Measurements from ENCODE around the gene SAPCD1.

SAPCD1 gene

GRCh38 chr6:31723245-31723979 is 39.0 kb upstream of the SAPCD1 start, which contains the start of gene MPIG6B:
TSS of gene MPIG6B (plus strand) at chr6:31723373. CDS start at chr6:31723384, 11 bp downstream.
- Histone ChIP-seq H3K27me3 (ENCODE audit: low read depth, low read length) (no peaks in the 10 kb centered on the region), H3K27ac (ENCODE audit: low read length) (no peak within 1 kb of the TSS), H3K36me3 (ENCODE audit: control insufficient read depth in 1 of 2, insufficient read depth in 2 of 2, low read length in 2 of 2) (peaks cover 0 to 18% of the 10 kb centered on the region in 2 donors), H3K9me3 (ENCODE audit: control insufficient read depth in 1 of 2, low read length in 2 of 2) (no peaks in the 10 kb centered on the region), H3K4me3 (ENCODE audit: low read depth in 1 of 2, low read length in 2 of 2) (no peak within 1 kb of the TSS), H3K4me1 (ENCODE audit: control insufficient read depth in 1 of 2, insufficient read depth in 2 of 2, low read length in 2 of 2) (peaks cover 0 to 7% of the 10 kb centered on the region in 2 donors)

DNA sequence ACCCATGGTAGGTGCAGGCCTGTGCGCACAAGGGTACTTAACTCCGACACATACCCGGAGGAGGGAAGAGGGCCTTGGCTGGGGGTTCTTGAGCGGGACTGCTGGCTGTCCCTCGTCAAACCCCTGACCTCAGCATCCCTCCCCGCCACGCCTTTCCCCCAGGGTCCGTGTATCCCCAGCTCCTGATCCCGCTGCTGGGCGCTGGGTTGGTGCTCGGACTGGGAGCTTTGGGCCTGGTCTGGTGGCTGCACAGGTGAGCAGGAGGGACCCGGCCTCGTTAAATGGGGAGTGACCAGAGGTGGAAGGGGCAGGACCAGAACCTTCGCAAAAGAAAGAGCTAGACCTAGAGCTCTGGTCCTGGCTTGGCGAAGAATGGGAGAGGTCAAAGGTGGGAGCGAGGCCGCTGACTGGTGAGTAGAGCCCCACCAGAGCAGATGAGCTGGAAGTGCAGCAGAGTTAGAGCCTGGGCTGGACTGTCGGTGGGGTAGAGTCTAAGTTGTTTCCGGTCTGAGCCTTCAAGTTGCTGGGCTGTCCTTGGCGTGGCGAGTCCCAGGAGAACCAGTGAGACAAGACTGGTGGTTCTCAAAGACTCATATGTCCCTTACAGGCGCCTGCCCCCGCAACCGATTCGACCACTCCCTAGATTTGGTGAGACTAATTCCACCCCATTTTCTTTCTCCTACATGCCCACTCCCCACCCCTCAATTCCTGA is 38.3 kb upstream of the SAPCD1 start:
- no peak overlapping the region for H3K27ac ChIP-seq (ENCODE audit: low read length)
- no peaks in the 10 kb centered on the region for H3K9me3 ChIP-seq (ENCODE audit: control insufficient read depth in 1 of 2, low read length in 2 of 2)
- H3K36me3 ChIP-seq (ENCODE audit: control insufficient read depth in 1 of 2, insufficient read depth in 2 of 2, low read length in 2 of 2), result peaks cover 0 to 18% of the 10 kb centered on the region in 2 donors
- peaks cover 0 to 14% of the 10 kb centered on the region in 2 donors for H3K4me1 ChIP-seq (ENCODE audit: control insufficient read depth in 1 of 2, insufficient read depth in 2 of 2, low read length in 2 of 2)
- no peak overlapping the region for H3K4me3 ChIP-seq (ENCODE audit: low read depth in 1 of 2, low read length in 2 of 2)
- H3K27me3 ChIP-seq (ENCODE audit: low read depth, low read length), result no peaks in the 10 kb centered on the region

GRCh38 chr6:31725502-31726350 is 36.7 kb upstream of the SAPCD1 start:
- Histone ChIP-seq H3K36me3 (ENCODE audit: control insufficient read depth in 1 of 2, insufficient read depth in 2 of 2, low read length in 2 of 2) (peaks cover 2 to 21% of the 10 kb centered on the region in 2 donors), H3K4me1 (ENCODE audit: control insufficient read depth in 1 of 2, insufficient read depth in 2 of 2, low read length in 2 of 2) (peaks cover 0 to 18% of the 10 kb centered on the region in 2 donors), H3K27ac (ENCODE audit: low read length) (no peak overlapping the region)

GRCh38 chr6:31727034-31727716 is 35.3 kb upstream of the SAPCD1 start:
- Histone ChIP-seq H3K27ac (ENCODE audit: low read length) (peak overlapping the region; percentile 67), H3K4me3 (ENCODE audit: low read depth in 1 of 2, low read length in 2 of 2) (no peak overlapping the region), H3K27me3 (ENCODE audit: low read depth, low read length) (no peaks in the 10 kb centered on the region), H3K36me3 (ENCODE audit: control insufficient read depth in 1 of 2, insufficient read depth in 2 of 2, low read length in 2 of 2) (peaks cover 16 to 32% of the 10 kb centered on the region in 2 donors), H3K4me1 (ENCODE audit: control insufficient read depth in 1 of 2, insufficient read depth in 2 of 2, low read length in 2 of 2) (peaks cover 0 to 25% of the 10 kb centered on the region in 2 donors), H3K9me3 (ENCODE audit: control insufficient read depth in 1 of 2, low read length in 2 of 2) (no peaks in the 10 kb centered on the region)

More at GRCh38 chr6:31725502-31726350, 36.7 kb upstream of the SAPCD1 start:
- no peaks in the 10 kb centered on the region for H3K9me3 ChIP-seq (ENCODE audit: control insufficient read depth in 1 of 2, low read length in 2 of 2)
- H3K4me3 ChIP-seq (ENCODE audit: low read depth in 1 of 2, low read length in 2 of 2), result no peak overlapping the region
- H3K27me3 ChIP-seq (ENCODE audit: low read depth, low read length), result no peaks in the 10 kb centered on the region

GRCh38 chr6:31727717-31728671 is 34.5 kb upstream of the SAPCD1 start:
- Histone ChIP-seq H3K36me3 (ENCODE audit: control insufficient read depth in 1 of 2, insufficient read depth in 2 of 2, low read length in 2 of 2) (peaks cover 20 to 38% of the 10 kb centered on the region in 2 donors), H3K27ac (ENCODE audit: low read length) (peak overlapping the region; percentile 88), H3K4me1 (ENCODE audit: control insufficient read depth in 1 of 2, insufficient read depth in 2 of 2, low read length in 2 of 2) (peaks cover 0 to 29% of the 10 kb centered on the region in 2 donors), H3K4me3 (ENCODE audit: low read depth in 1 of 2, low read length in 2 of 2) (peak overlapping the region; percentile 85 to 86), H3K27me3 (ENCODE audit: low read depth, low read length) (no peaks in the 10 kb centered on the region), H3K9me3 (ENCODE audit: control insufficient read depth in 1 of 2, low read length in 2 of 2) (no peaks in the 10 kb centered on the region)

- H3K9me3 ChIP-seq (ENCODE audit: control insufficient read depth in 1 of 2, low read length in 2 of 2), result no peaks in the 10 kb centered on the region
- peaks cover 0 to 39% of the 10 kb centered on the region in 2 donors for H3K4me1 ChIP-seq (ENCODE audit: control insufficient read depth in 1 of 2, insufficient read depth in 2 of 2, low read length in 2 of 2)
- peak within 1 kb of the TSS; percentile 85 to 86 for H3K4me3 ChIP-seq (ENCODE audit: low read depth in 1 of 2, low read length in 2 of 2)
- peaks cover 29 to 47% of the 10 kb centered on the region in 2 donors for H3K36me3 ChIP-seq (ENCODE audit: control insufficient read depth in 1 of 2, insufficient read depth in 2 of 2, low read length in 2 of 2)
- peak within 1 kb of the TSS; percentile 88 for H3K27ac ChIP-seq (ENCODE audit: low read length)
- H3K27me3 ChIP-seq (ENCODE audit: low read depth, low read length), result no peaks in the 10 kb centered on the region
These were observed 33.5 kb upstream of the SAPCD1 start, which contains the start of gene DDAH2 for GRCh38 chr6:31728767-31729514. TSS of gene DDAH2 (minus strand) at chr6:31729299. CDS start at chr6:31729161, 138 bp downstream.

GRCh38 chr6:31729515-31729978 is 32.9 kb upstream of the SAPCD1 start:
- H3K9me3 ChIP-seq (ENCODE audit: control insufficient read depth in 1 of 2, low read length in 2 of 2), result no peaks in the 10 kb centered on the region
- peak overlapping the region; percentile 88 for H3K27ac ChIP-seq (ENCODE audit: low read length)
- H3K36me3 ChIP-seq (ENCODE audit: control insufficient read depth in 1 of 2, insufficient read depth in 2 of 2, low read length in 2 of 2), result peaks cover 35 to 53% of the 10 kb centered on the region in 2 donors
- peak overlapping the region; percentile 85 to 86 for H3K4me3 ChIP-seq (ENCODE audit: low read depth in 1 of 2, low read length in 2 of 2)
- H3K27me3 ChIP-seq (ENCODE audit: low read depth, low read length), result no peaks in the 10 kb centered on the region
- peaks cover 4 to 45% of the 10 kb centered on the region in 2 donors for H3K4me1 ChIP-seq (ENCODE audit: control insufficient read depth in 1 of 2, insufficient read depth in 2 of 2, low read length in 2 of 2)

DNA sequence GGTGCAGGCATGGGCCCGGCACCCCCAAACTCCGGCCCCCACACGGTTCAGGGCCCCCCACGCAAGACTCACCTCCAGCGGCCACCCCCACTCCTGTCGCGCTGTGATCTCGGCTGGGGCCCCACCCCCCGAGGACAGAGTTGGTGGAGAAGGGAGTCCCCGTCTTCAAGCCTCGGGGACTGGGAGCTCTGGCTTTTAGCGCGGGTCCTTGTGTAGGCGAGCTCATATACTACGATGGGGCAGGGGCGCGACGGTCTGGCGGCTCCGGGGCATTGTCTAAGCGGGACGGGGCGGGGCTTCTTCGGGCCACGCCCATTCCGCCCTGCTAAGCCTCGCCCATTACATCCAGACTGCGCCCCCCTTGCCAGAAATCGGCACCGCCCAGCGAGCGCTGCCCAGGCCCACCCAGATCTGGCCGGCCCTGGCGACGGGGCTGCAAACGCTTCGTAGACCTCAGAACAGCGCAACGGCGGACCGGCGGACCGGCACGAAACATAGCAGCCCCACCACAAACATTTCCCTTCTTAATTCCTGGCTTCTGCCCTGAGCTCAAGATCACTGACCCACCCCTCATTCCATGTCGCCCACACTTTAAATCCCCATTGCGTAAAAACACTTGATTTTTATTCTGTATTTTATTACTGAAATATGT is 32.4 kb upstream of the SAPCD1 start:
- Histone ChIP-seq H3K36me3 (ENCODE audit: control insufficient read depth in 1 of 2, insufficient read depth in 2 of 2, low read length in 2 of 2) (peaks cover 35 to 56% of the 10 kb centered on the region in 2 donors), H3K9me3 (ENCODE audit: control insufficient read depth in 1 of 2, low read length in 2 of 2) (no peaks in the 10 kb centered on the region), H3K4me1 (ENCODE audit: control insufficient read depth in 1 of 2, insufficient read depth in 2 of 2, low read length in 2 of 2) (peaks cover 4 to 47% of the 10 kb centered on the region in 2 donors), H3K27me3 (ENCODE audit: low read depth, low read length) (no peaks in the 10 kb centered on the region), H3K27ac (ENCODE audit: low read length) (peak overlapping the region; percentile 88), H3K4me3 (ENCODE audit: low read depth in 1 of 2, low read length in 2 of 2) (peak overlapping the region; percentile 85 to 86)

- H3K9me3 ChIP-seq (ENCODE audit: control insufficient read depth in 1 of 2, low read length in 2 of 2), result no peaks in the 10 kb centered on the region
- H3K27ac ChIP-seq (ENCODE audit: low read length), result peak overlapping the region; percentile 88
- H3K4me1 ChIP-seq (ENCODE audit: control insufficient read depth in 1 of 2, insufficient read depth in 2 of 2, low read length in 2 of 2), result peaks cover 4 to 47% of the 10 kb centered on the region in 2 donors
- H3K36me3 ChIP-seq (ENCODE audit: control insufficient read depth in 1 of 2, insufficient read depth in 2 of 2, low read length in 2 of 2), result peaks cover 35 to 59% of the 10 kb centered on the region in 2 donors
- no peaks in the 10 kb centered on the region for H3K27me3 ChIP-seq (ENCODE audit: low read depth, low read length)
- peak overlapping the region; percentile 85 to 86 for H3K4me3 ChIP-seq (ENCODE audit: low read depth in 1 of 2, low read length in 2 of 2)
These were observed 31.8 kb upstream of the SAPCD1 start for GRCh38 chr6:31730631-31731086.

All from muscle layer of duodenum (tissue), 2 donors.